GDM1 (cell line): ENCODE measurements around the gene OLA1.
A peak's percentile ranks its signal among the peaks of the same experiment; 100 is the strongest.
"Not testable (repeated sequence)": the region's sequence is repeated elsewhere in the genome, so short reads cannot be mapped to it uniquely, and the experiment has no call there.

ENCODE experiments used
- DNase-seq: peaks from one replicate; lab custom pipeline; 2025; lab: John Stamatoyannopoulos, UW

OLA1 gene

DNA sequence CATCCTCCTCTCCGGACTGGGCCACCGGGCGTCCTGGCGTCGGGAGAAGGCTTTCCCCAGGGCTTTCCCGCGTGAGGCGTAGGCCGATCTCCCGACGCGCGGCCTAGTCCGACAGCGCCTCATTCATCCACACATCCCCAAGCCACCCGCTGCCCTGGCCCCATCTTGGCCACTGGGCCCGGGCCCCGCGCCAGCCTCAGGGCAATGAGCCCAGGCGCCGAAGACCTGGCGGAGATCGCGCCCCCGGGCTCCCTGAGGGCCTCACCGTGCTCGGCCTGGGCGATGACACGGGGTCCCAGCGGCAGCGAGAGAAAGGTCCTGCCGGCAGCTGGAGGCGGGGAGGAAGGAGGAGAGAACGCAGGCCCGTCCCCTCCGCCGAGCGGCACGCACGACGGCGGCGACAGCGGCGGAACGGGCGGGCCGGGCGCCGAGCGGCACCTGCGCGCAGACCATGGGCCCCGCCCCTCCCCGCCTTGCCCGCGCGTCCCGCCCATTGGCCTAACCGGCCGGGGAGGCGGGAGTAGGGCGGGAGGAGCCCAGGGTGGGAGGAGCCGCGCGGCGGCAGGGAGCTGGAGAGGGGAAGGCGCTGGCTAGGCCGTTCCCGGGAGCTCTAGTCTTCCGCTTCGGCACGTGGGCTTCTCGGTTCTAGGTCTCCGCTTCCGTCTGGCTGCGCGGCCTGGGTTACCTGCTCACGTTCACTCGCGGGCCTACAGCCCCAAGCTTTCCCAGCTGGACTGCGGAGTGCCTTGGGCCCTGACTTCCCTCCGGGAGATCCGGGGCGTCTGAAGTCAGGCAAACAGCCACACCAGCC lies at the start of gene OLA1:
Gene OLA1 (minus strand): TSS at position 346 of the 811 bp plus-strand sequence. CDS start 1,717 bp downstream, outside the sequence.
- DNase-seq = peak; percentile 97

GRCh38 chr2:174292908-174293307 lies 44.6 kb upstream of the OLA1 start:
- no peak for DNase-seq

- DNase-seq = no peak
Measured at GRCh38 chr2:174286172-174286571, 37.8 kb upstream of the OLA1 start.

DNA sequence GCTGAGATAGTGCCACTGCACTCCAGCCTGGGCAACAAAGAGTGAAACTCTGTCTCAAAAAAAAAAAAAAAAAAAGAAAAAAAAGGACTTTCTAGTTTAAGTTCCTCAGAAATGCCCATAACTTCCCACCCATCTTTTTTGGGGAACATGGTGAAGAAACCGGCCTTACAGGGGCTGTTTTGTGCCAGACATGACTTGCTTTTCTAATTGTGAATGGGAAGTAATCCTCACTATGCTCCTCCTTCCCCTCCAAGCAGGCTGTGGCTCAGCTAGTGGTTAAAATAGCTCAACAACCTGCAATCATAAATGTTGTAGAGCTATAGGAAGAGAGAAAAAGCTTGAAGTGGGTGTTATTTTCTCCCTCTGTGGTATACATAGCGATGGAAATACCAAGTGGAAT lies 34.1 kb upstream of the OLA1 start:
- peak; percentile 14 for DNase-seq

DNA sequence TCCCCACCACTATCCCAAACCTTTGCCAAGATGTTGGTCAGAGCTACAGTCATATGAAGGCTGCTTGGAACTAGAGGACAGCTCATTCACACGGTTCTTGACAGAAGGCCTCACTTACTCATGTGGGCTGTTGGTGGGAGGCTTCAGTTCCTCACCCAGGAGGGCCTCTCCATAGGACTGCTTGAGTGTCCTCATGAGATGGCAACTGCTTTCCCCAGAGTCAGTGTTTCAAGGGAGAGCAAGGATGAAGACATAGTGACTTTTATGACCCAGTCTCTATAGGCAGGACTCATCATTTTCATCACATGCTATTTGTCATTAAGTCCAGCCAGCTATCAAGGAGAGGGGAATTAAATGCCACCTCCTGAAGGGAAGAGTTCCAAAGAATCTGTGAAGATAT lies 33.4 kb upstream of the OLA1 start:
- DNase-seq = no peak

DNA sequence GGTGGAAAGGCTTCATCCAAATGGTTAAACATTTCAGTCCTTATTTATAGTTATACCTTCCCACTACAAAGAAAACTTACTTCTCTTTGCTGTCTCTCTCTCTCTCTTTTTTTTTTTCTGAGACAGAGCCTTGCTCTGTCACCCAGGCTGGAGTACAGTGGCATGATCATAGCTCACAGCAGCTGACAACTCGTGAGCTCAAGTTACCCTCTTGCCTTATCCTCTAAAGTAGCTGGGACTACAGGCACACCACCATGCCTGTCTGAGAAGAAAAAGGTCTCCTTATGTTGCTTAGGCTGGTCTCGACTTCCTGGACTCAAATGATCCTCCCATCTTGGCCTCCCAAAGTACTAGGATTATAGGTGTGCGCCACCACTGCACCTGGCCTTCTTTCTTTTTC lies 32.3 kb upstream of the OLA1 start:
- no peak for DNase-seq

DNA sequence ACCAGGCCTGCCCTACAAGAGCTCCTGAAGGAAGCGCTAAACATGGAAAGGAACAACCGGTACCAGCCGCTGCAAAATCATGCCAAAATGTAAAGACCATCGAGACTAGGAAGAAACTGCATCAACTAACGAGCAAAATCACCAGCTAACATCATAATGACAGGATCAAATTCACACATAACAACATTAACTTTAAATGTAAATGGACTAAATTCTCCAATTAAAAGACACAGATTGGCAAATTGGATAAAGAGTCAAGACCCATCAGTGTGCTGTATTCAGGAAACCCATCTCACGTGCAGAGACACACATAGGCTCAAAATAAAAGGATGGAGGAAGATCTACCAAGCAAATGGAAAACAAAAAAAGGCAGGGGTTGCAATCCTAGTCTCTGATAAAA lies 21.9 kb upstream of the OLA1 start:
- DNase-seq = not testable (repeated sequence)

GRCh38 chr2:174266288-174266687 lies 18.0 kb upstream of the OLA1 start:
- DNase-seq = no peak

GRCh38 chr2:174263997-174264396 lies 15.7 kb upstream of the OLA1 start:
- DNase-seq = no peak

DNA sequence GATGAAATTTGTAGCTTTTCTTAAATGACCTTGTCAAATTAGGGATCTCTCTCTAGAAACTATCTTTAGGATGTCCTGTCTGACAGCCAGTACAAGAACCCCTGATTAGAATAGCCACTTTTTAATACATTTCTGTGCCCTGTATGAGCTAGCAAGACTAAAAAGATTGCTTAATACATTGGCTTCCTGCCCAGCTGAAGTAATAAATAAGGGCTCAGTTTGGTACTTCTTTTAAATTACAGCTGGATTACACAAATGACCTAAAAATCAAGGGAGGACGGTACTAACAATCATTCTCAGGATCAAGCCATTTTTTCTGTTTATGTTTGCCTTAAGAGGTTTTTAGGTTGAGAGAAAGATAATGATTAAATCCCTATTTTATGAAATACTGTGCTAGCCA lies 11.6 kb upstream of the OLA1 start:
- no peak for DNase-seq

- no peak for DNase-seq
Measured at GRCh38 chr2:174254267-174254666, 5.9 kb upstream of the OLA1 start.

DNA sequence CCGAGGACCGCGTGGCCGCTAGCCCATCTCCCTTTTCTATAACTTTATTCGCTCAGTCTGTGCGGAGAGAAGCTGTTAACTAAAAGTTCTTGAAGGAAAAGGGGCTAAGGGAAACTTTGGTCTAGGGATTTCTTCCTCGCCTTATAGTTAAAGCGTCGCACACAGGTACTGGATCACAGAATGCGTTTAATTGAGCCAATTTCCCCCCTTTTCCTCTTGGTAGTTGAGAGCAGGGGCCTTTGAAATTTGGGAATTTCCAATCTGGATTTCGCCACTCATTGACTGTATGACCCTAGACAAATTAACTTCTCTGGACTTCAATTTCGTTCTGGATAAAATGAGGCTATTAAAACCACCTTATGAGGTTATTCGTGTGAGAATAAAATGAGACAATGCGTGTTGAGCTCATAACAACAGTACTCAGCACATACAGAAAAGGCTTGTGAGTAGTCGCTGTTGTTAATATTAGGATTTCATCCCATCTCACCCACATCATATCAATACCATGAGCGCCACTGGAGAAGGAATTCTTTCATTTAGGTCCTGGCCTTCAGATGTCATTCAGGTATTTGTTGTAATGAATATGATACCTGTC lies 763 bp upstream of the OLA1 start:
- DNase-seq = no peak

DNA sequence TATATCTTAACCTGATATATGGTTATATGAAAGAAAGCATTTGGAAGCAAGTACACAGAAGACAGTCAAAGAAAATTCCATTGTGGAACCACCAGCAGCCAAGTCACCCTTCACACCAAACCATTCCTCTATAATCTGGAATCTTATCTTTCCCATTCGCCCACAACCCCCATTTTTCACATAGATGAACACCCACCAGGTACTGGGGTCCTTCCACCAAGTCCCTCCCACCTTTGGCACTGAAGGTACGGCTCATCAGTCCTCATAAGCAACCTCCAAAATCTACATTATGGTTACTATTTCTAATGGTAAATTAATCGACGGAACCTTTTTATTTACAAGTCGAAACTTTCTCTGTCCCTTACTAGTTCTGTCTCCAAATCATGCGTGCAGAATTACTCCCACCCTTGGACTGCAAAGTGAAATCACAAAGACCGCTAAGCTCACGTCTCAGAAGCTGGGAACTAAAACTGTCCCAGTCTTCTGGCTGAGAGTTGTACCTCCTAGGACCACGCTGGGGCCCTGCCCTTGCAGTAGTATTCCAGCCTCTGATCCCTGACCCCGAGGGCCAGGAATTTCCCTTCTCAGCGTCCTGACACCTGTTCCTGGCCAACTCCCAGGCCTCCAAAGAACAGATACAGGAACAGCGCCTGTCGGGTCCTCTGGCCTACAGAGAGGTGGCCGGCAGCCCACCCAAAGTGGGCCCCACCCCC lies 702 bp downstream of the OLA1 start:
- DNase-seq = no peak

DNA sequence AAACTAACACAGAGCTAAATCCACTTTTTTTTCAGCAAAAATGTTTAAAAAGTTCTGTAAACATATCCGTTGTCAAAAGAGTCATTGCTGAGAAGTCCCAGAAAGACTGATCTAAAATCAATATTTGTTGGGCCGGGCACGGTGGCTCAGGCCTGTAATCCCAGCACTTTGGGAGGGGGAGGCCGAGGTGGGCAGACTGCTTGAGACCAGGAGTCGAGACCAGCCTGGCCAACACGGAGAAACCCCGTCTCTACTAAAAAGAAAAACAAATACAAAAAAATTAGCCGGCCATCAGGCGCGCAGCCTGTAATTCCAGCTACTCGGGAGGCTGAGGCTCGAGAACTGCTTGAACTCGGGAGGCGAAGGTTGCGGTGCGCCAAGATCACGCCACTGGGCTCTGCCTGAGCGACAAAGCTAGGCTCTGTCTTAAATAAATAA lies 1.4 kb downstream of the OLA1 start:
- DNase-seq = no peak

GRCh38 chr2:174245628-174246027 lies 2.7 kb downstream of the OLA1 start:
- not testable (repeated sequence) for DNase-seq

GRCh38 chr2:174245065-174245464 lies 3.3 kb downstream of the OLA1 start:
- DNase-seq = no peak

DNA sequence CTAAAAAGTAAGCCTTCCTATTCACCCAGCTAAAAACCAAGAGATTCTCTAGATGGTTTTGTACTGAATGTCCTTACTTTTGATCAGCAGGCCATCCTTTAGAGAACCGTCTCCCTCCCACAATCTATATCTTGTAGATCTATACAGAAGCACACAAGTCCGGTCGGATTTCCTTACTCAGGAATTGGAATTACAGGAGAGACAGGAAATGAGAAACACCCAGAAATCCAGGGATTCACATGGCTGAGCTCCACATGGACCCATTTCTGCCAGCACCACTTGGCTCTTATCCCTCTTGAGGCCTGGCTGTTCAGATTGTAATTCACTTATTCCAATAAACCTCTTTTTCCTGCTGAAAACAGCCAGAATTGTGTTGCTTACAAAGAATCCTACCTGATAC lies 4.5 kb downstream of the OLA1 start:
- DNase-seq = no peak

GRCh38 chr2:174240097-174240496 lies 8.2 kb downstream of the OLA1 start:
- DNase-seq = no peak

GRCh38 chr2:174236429-174236828 lies 11.9 kb downstream of the OLA1 start:
- DNase-seq = no peak

- no peak for DNase-seq
Measured at GRCh38 chr2:174235680-174236079, 12.7 kb downstream of the OLA1 start.

GRCh38 chr2:174233771-174234275 lies 14.5 kb downstream of the OLA1 start:
- DNase-seq = no peak

DNA sequence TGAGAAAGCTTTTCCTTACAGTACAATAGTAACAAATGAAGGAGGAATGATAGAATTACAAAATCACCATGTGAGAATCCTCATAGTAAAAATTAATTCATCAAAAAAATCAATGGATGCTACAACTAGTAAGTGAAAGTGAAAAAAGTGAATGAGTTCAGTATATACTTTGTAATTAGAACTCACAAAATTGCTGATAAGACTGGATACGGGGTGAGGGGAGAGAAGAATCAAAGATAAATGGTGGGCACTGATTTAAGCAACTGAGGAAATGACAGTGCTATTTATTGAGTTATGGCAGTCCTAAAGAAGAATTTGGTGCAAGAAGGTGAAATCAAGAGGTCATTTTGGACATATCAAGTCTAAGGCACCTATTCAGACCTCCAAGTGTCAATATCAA lies 20.6 kb downstream of the OLA1 start:
- no peak for DNase-seq
